Activated CD4-positive, CD25-positive, alpha-beta regulatory T cell treated with anti-CD3 and anti-CD28 coated beads, Interleukin-2, amount 50 U/mL, for 24 hours (primary cell): ENCODE measurements around the gene ADGRG6.

ENCODE experiments used
- ATAC-seq, 2 donors: fragments of 150-1000 bp; cut with Tn5 transposase; one replicate each; pipeline ENCODE4 v1.10.0; 2021; ENCODE audit warnings: mild to moderate bottlenecking in 1 of 2, moderate library complexity in 1 of 2

ADGRG6 gene

DNA sequence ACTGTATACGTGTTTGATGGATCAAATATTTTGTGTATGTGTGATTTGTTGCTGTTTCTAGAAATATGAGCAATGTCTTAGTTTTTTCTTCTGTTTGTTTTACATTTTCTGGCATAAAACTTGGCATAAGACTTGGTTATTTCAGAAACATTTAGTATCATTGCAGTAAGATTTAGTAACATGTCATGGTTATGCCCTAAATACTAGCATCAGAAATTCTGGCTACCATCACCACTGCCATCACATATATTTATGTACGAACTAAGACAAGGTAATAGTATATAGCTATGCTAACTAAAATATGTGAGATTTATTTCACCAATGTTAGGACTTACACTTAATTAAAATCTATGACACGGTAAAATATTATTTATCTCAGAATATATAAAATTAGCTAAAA is 10.3 kb upstream of the ADGRG6 start:
- ATAC-seq, result no peak

GRCh38 chr6:142292166-142292924 is 9.5 kb upstream of the ADGRG6 start:
- no peak for ATAC-seq

GRCh38 chr6:142293121-142293520 is 8.7 kb upstream of the ADGRG6 start:
- no peak for ATAC-seq

DNA sequence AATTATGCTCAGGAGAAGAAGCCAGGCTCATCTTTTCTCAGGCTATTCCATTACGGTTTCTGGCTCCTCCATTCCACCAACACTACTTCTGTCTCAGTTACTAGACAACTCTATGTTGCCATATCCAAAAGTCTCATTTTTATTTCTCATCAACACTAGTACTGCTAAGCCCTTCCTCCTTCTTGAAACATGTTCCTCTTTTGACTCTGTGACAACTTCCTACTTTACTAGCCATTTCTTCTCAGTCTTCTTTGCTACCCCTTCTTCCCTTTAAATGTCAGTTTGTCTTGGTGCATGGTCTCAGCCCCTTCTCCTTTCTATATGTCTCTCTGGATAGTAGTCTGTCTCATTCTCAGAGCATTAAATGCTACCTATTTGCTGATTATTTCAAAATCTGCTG is 7.1 kb upstream of the ADGRG6 start:
- ATAC-seq, result no peak

GRCh38 chr6:142296975-142297604 is 4.7 kb upstream of the ADGRG6 start:
- ATAC-seq, result no peak

DNA sequence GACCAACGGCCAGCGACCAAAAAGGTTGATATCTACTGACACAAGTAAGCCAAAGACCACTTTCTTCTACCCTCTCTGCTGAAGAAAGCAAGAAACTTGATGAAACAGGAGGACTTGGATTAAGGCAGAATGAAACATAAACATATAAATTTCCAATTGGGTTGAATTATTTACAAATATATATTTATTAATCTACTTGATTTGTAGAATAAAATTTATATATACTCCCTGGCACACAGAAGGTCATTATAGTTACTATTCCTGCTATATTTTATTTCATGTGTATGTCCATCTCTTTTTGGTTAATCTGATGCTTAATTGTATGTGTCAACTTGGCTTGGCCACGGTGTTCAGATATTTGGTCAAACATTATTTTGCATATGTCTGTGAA is 4.2 kb upstream of the ADGRG6 start:
- ATAC-seq, result no peak

- ATAC-seq, result no peak
Observed at GRCh38 chr6:142297996-142298753, 3.6 kb upstream of the ADGRG6 start.

DNA sequence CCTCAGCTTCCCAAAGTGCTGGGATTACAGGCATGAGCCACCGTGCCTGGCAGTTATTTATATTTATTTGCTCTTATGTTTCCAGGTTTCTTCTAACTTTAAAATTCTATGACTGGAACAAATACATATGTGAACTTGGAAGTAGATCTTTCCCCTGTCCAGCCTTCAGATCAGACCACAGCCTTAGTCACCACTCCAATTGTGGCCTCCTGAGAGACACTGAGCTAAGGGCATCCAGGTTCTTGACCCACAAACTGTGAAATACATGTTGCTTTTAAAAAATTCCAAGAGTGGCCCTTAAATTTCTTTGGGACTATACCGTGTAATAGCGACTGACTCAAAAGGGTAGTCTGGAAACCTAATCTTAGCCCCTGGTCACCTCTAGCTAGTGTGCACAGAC is 1.5 kb upstream of the ADGRG6 start:
- ATAC-seq, result no peak

- no peak for ATAC-seq
Observed at GRCh38 chr6:142300758-142301650, 803 bp upstream of the ADGRG6 start.

- no peak for ATAC-seq
Observed at GRCh38 chr6:142302421-142303175, 791 bp downstream of the ADGRG6 start.

GRCh38 chr6:142303176-142303533 is 1.3 kb downstream of the ADGRG6 start:
- no peak for ATAC-seq

GRCh38 chr6:142304241-142304640 is 2.4 kb downstream of the ADGRG6 start:
- no peak for ATAC-seq

DNA sequence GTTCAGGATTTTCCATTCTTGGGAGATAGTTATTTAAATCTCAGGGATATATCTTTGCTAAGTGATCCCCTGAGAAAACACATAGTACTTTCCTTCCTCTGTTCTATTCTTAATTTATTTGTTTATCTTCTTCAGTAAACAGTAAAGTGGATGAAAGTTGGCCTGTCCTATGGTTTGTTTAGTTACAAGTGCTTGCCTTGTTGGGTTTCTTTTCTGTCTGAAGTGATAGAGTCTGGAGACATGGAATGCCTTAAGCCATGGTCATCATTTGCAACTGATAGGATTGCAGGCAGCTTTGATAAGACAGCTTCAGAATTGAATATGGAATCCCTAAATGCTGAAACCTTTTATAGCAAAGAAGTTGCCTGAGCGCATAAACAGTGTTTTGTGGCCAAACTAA is 4.9 kb downstream of the ADGRG6 start:
- ATAC-seq, result no peak

- no peak for ATAC-seq
Observed at GRCh38 chr6:142307963-142308748, 6.3 kb downstream of the ADGRG6 start.

- ATAC-seq, result no peak
Observed at GRCh38 chr6:142309426-142309825, 7.6 kb downstream of the ADGRG6 start.

GRCh38 chr6:142313284-142313683 is 11.5 kb downstream of the ADGRG6 start:
- no peak for ATAC-seq

DNA sequence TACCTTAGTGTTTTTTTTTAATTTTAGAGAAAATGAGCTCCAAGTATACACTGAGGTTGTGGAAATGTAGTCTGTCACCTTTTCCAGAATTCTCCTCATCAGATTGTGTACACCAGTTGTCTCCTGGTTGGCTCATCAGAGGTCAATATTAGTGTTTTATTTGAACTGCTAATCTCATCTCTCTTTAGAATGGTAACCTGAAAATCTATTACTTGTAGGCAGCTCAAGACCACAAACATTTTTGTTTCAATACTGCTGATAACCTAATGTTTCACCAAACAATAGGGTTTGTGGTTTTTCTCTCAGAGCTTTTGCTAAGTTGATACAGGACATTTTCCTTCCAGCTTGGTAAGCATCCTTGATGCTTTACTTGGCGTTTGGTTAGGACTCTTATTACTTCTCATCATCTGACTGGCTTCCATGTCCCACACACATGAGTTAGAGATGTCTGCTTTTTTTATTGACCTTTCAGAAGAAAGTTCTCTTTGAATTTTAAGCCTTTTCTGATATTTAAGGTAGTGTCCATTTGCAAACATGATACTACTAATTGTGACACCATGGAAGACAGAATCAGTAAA is 15.1 kb downstream of the ADGRG6 start:
- ATAC-seq, result no peak

DNA sequence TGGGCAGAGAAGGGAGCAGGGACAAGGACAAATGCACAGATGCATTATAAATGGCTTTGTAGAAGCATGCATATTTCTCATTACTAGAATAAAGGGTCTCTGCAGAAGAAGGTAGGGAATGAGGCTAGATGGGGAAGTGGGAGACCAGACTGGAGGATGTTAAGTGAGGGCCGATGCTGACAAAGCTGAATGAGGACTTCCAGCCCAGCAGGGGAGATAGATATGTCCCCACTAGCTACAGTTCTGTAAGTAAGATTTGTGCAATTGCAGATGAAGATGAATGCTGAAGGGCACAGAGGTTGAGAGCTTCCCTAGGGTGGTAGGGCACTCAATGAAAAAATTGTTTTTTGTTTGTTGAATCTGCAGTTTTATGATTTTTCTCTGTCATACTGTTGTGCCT is 16.9 kb downstream of the ADGRG6 start:
- no peak for ATAC-seq

GRCh38 chr6:142320366-142320765 is 18.6 kb downstream of the ADGRG6 start:
- ATAC-seq, result no peak

GRCh38 chr6:142321451-142321850 is 19.6 kb downstream of the ADGRG6 start:
- ATAC-seq, result no peak

DNA sequence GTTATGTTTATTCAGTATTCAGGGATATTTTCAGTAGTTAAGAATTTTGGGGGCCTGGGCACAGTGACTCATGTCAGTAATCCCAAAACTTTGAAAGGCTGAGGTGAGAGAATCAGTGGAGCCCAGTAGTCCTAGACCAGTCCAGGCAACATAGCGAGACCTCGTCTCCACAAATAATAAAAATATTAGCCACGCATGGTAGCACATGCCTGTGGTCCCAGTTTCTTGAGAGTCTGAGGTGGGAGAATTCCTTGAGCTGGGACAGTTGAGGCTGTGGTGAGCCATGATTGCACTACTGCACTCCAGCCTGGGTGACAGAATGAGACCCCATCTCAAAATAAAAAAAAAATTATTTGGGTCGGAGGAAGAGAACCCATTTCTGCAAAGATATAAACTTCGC is 20.3 kb downstream of the ADGRG6 start:
- no peak for ATAC-seq
